Transverse colon (tissue), 4 donors: ENCODE measurements around the gene USP4. TPM values are rescaled to one million over a fixed set of nuclear protein-coding genes. Genes with fewer than 3 reads are reported as not detected.

ENCODE experiments used
- DNase-seq: peaks from one replicate; pipeline ENCODE4 v3.0.0-alpha.2; 2019
- H3K27ac ChIP-seq, 4 donors: fragments of 200-600 bp; sonication (generic); 2 replicates each; pipeline ENCODE4 v1.5.1; 2016 to 2018; ENCODE audit warnings: inconsistent platforms in 4 of 4
- H3K27me3 ChIP-seq: fragments of 200-600 bp; sonication (generic); 2 replicates; pipeline ENCODE4 v1.5.1; 2017; ENCODE audit warnings: inconsistent platforms
- H3K36me3 ChIP-seq, 4 donors: fragments of 200-600 bp; sonication (generic); 2 replicates each; pipeline ENCODE4 v1.5.1; 2017 to 2019; ENCODE audit warnings: inconsistent platforms in 4 of 4
- H3K4me1 ChIP-seq, 4 donors: fragments of 200-600 bp; sonication (generic); 2 replicates each; pipeline ENCODE4 v1.5.1; 2017 to 2020; ENCODE audit warnings: inconsistent platforms in 4 of 4
- H3K4me3 ChIP-seq, 4 donors: fragments of 200-600 bp; sonication (generic); 1 replicate in 1 of 4; 2 replicates in 3 of 4; pipeline versions ENCODE4 v1.5.1 to v1.6.1; 2017 to 2019; ENCODE audit warnings: inconsistent platforms in 4 of 4
- H3K9me3 ChIP-seq, 2 donors: fragments of 200-600 bp; sonication (generic); 2 replicates each; pipeline ENCODE4 v1.5.1; 2017 to 2019; ENCODE audit warnings: inconsistent platforms in 2 of 2
- CTCF ChIP-seq, 5 experiments: fragments of 200-600 bp in 3 of 5; fragments of 450-650 bp in 2 of 5; sonication (generic) in 3 of 5; IDR thresholded peaks; 1 replicate in 2 of 5; 2 replicates in 3 of 5; pipeline ENCODE4 v1.5.1; 2016 to 2017; ENCODE audit warnings: antibody characterized with exemption in 5 of 5, inconsistent platforms in 3 of 5, mild to moderate bottlenecking in 2 of 5, moderate library complexity in 1 of 5
- EP300 ChIP-seq: sonication (generic); formaldehyde crosslinking; IDR thresholded peaks from one replicate; pipeline ENCODE4 v1.6.1; 2017; ENCODE audit warnings: antibody characterized with exemption, low read depth
- POLR2A ChIP-seq: fragments of 450-650 bp; IDR thresholded peaks from one replicate; pipeline ENCODE4 v1.6.1; 2016; ENCODE audit warnings: antibody characterized with exemption, mild to moderate bottlenecking, moderate library complexity
- POLR2AphosphoS5 ChIP-seq, 3 donors: sonication (generic); formaldehyde crosslinking; IDR thresholded peaks; one replicate each; pipeline ENCODE4 v1.6.1; 2016; ENCODE audit warnings: antibody characterized with exemption in 3 of 3
- WGBS, 2 donors: methylation state at CpG; one replicate each; pipeline ENCODE4 v1.1.5; 2018; ENCODE audit warnings: low coverage in 1 of 2; 5-methylcytosine and 5-hydroxymethylcytosine counted together
- in situ Hi-C, 4 donors: fragments of 200-750 bp; cut with MboI; loops; one replicate each; pipeline versions ENCODE4 v1.15.0 to v1.15.1; 2017; ENCODE audit warnings: low sequenced_read_pairs in 3 of 4, low pct_ligation_motif_present in 1 of 4, low pct_unique_long_range_greater_than_20kb in 1 of 4
- intact Hi-C: fragments of 100-400 bp; cut with DNase I; formaldehyde crosslinking; loops from one replicate; pipeline ENCODE4 v1.15.1; 2023; ENCODE audit warnings: low total_unique reads
- total RNA-seq, 4 donors: library from RNA; depleted of rRNA; stranded (reverse); fragments of >200 nt; gene quantifications; one replicate each; pipeline ENCODE4 v1.1.0, GENCODE V29; 2016

The USP4 gene
- total RNA-seq, 4 donors from 2014 or later: 11.1 to 39.6 (median 27.0) TPM

DNA sequence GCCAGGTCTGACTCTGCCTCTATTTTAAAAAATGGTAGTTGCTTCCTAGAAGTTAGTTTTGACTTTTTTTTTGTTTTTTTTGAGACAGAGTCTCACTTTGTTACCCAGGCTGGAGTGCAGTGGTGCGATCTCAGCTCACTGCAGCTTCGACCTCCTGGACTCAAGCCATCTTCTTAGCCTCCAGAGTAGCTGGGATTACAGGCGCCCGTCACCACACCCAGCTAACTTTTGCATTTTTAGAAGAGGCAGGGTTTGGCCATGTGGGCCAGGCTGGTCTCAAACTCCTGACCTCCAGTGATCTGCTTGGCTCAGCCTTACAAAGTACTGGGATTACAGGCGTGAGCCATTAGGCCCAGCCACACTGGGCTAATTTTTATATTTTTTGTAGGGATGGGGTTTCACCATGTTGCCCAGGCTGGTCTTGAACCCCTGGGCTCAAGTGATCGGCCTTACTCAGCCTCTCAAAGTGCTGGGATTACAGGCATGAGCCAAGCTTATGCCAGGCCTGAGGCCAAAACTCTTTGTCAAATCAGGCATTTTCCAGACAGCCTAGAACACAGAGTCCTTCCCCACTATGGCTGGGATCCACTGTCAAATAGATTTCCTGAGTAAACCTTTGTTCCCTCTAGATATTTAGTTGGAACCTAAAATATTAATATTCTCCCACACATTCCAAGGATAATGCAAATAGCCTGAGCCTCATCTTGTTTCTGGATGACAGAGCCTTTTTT, 76.5 kb downstream of the USP4 start:
- Histone ChIP-seq H3K27ac (peak overlapping the region in 1 of 4 donors; percentile 47), H3K36me3 (no peaks in the 10 kb centered on the region), H3K27me3 (no peaks in the 10 kb centered on the region), H3K4me1 (peaks cover 0 to 8% (median 0%) of the 10 kb centered on the region in 4 donors), H3K9me3 (no peaks in the 10 kb centered on the region), H3K4me3 (no peak overlapping the region)
- no peak for DNase-seq
- 83 to 87% methylated on average over 5 to 6 of the region's 6 CpGs for WGBS, 2 donors
- intact Hi-C loops: no loop called here
- in situ Hi-C loops: no loop called here
- TF ChIP-seq POLR2AphosphoS5 (IDR thresholded peaks at IDR 0.05) (peak in 2 of 3 donors; percentile 24 to 68), POLR2A (no peak)

DNA sequence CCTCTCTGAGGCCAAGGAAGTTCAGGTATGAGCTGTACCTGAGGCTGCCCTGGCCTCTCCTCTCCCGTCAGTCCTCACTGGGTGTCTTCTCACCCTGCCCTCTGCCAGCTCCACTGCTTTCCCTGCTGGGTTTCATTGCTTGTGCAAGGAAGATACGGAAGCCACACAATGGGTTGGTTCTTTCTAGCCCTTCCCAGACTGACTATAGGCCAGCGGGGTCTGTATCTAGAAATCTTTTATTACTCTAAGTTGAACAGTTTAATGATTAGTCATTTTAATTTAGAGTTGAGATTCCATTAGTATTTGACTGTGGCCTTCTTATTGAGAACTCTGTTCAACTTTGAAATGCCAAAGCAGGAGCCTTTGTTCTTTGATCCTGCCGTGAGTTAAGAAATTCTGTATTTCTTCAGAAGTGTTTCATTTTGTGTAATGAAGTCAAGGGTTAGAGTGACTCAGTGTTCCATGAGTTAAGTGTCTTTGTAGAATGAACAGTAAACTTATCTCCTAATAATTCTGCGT, 79.0 kb downstream of the USP4 start:
- 83% methylated on average over 5 of the region's 5 CpGs; no CpG with 5 or more reads in 1 of the 2 donors for WGBS, 2 donors
- TF ChIP-seq POLR2A (no peak), CTCF (IDR thresholded peaks at IDR 0.05) (no peak), POLR2AphosphoS5 (IDR thresholded peaks at IDR 0.05) (no peak), EP300 (no peak)
- H3K27ac ChIP-seq: no peak overlapping the region
- intact Hi-C loops: no loop called here
- H3K36me3 ChIP-seq: no peaks in the 10 kb centered on the region
- in situ Hi-C loops: no loop called here
- H3K9me3 ChIP-seq: no peaks in the 10 kb centered on the region
- H3K4me1 ChIP-seq: peaks cover 0 to 8% (median 3%) of the 10 kb centered on the region in 4 donors
- H3K4me3 ChIP-seq: no peak overlapping the region
- DNase-seq: no peak
- H3K27me3 ChIP-seq: no peaks in the 10 kb centered on the region

DNA sequence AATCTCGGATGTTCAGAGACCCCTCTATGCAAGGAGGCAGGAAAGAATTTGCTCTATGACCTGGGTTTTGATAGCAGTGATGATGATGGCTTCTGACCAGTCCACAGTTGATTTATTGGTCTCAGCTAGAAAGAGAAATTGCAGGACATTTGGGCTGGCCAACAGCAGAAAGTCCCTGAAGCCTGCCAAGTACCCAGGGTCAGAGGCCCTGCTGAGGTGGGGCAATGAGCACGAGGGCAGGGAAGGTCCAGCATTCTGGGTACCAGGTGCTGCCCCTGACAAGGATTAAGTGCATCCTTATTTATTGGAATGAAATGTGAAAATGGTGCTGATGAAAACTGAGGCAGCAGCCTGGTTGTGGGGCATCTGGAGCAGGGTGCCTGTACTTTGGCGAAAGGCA, 82.7 kb downstream of the USP4 start:
- TF ChIP-seq EP300 (no peak), POLR2A (no peak), CTCF (IDR thresholded peaks at IDR 0.05) (no peak), POLR2AphosphoS5 (IDR thresholded peaks at IDR 0.05) (no peak)
- intact Hi-C loops (no loop called here), in situ Hi-C loops (no loop called here)
- H3K9me3 ChIP-seq: no peaks in the 10 kb centered on the region
- H3K27me3 ChIP-seq: no peaks in the 10 kb centered on the region
- no peaks in the 10 kb centered on the region for H3K36me3 ChIP-seq
- 66% methylated on average over 3 of the region's 3 CpGs; no CpG with 5 or more reads in 1 of the 2 donors for WGBS, 2 donors
- peak overlapping the region in 1 of 4 donors; percentile 34 for H3K27ac ChIP-seq
- peaks cover 0 to 11% (median 4%) of the 10 kb centered on the region in 4 donors for H3K4me1 ChIP-seq
- H3K4me3 ChIP-seq: no peak overlapping the region
- no peak for DNase-seq

- Histone ChIP-seq H3K4me1 (peaks cover 0 to 11% (median 4%) of the 10 kb centered on the region in 4 donors), H3K27me3 (no peaks in the 10 kb centered on the region), H3K27ac (peak overlapping the region in 2 of 4 donors; percentile 2 to 34), H3K9me3 (no peaks in the 10 kb centered on the region), H3K4me3 (no peak overlapping the region), H3K36me3 (no peaks in the 10 kb centered on the region)
- intact Hi-C loops (no loop called here), in situ Hi-C loops (no loop called here)
- TF ChIP-seq POLR2AphosphoS5 (IDR thresholded peaks at IDR 0.05) (no peak), EP300 (no peak), CTCF (IDR thresholded peaks at IDR 0.05) (no peak), POLR2A (no peak)
- WGBS, 2 donors: 63% methylated on average over 6 of the region's 6 CpGs; no CpG with 5 or more reads in 1 of the 2 donors
- DNase-seq: peak; percentile 25
These were observed 83.9 kb downstream of the USP4 start for GRCh38 chr3:49255718-49256511.
